GM19035 (cell line): ENCODE results near the gene PHTF2.
"Not testable (repeated sequence)": the region's sequence is repeated elsewhere in the genome, so short reads cannot be mapped to it uniquely, and the experiment has no call there.

Experiments used
- ATAC-seq: cut with Tn5 transposase; IDR thresholded peaks from one replicate; pipeline ENCODE4 v1.9.1; 2021; ENCODE audit not compliant: unreplicated experiment

Gene PHTF2

DNA sequence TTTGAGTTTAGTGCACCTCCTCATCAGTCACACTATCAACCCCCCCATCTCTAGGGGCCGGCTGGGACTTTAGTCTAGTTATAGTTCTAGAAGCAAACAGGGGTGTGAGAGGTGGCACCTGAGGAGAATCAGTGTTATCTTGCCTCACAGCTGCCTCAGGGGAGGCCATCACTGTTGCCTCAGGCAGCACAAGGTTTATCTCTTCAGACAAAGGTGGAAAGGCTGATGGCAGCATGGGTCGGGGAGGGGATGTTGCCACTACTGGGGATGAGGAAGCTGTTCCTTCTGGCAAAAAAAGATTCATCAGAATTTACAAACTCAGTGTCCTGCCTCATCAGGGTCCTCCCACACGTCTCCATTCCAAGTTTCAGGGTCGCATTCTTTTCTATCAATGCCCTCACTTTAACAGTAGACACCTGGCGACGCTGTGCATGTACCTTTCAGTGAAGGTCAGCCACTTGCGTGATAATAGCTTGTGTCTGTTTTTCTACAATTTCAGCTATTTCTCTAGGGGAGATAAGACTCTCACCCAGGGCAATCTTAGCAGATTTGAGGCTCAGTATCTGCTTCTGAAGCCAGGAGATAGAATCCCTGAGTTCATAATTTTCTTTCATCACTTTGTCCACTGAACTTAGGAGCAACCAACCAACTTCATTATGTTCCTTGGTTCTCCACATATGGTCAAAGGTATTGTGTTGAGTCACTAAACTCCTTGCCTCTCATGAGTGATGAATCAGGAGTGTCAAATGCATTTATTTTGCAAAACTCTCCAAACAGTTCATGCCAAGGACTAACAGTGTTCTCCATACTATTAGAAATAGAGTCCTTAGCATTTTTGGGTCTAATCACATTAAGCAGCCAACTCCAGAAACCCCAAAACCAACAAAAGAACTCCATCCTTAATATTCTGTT is 75.1 kb downstream of the PHTF2 start:
- not testable (repeated sequence) for ATAC-seq

DNA sequence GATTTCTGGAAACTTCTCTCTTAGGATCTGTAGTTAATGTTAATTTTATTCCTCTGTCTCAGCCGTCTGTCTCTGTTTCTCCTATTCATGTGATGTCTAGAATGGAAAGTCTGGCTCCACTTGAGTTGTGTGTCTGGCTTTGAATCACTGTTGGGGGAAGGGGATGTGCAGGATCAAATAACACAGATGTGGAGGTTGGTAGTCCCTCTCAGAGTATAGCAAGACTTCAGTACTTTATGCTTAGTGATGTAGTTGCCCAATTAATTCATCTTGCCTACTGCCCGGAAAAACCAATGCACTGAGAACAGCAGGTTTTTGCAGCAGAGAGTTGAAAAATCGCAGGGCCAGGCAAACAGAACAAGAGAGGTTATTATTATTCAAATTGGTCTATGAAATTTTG is 79.2 kb downstream of the PHTF2 start:
- ATAC-seq, result no peak

DNA sequence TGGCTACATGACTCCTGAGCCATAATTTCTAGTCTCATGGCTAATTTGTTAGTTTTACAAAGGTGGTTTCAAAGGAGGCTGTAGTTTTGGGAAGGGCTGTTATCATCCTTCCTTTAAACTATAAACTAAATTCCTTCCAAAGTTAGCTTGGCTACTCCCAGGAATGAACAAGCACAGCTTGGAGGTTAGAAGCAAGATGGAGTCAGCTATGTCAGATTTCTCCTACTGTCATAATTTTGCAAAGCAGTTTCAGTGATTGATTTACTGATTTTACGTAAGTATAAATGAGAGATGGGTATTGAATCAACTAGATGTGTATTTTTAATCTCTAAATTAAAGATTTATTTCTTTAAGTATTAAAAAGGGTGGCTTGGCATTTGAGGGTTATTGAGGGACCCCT is 79.9 kb downstream of the PHTF2 start:
- no peak for ATAC-seq

DNA sequence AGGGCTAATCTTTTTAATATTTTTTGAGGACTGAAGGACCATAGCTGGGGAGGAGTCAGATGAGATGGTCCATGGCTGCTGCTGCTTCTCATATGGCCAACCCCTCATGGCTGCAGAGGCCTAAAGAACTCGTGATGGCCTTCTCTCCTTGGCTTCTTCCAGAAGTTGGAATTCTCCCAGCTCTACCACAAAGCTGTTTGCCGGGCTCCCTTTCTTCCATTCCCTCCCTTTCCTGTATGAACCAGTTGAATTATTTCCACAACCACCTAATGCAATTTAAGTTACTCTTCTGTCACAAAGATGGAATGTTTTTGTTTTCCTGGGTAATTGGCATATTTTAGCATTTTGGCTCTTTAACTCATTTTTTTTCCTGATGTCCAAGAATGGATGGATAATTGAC is 80.7 kb downstream of the PHTF2 start:
- ATAC-seq, result no peak

DNA sequence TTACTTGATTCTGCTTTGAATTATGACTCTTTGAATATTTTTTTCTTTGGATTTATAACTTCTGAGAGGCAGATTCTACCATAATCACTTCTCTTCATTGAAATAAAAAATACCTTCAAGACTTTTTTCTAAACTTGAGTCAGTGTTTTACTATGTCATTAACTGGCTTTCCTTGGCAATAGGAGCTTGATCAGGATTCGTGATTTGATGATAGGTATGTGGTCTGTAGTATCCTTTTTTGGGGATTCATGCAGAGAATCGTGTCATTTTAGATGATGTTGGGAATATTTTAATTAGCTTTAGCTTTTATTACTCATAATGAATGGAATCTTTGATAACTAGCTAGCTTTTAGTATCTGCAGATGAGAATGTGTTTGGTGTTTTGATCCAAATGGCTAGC is 83.3 kb downstream of the PHTF2 start:
- no peak for ATAC-seq

DNA sequence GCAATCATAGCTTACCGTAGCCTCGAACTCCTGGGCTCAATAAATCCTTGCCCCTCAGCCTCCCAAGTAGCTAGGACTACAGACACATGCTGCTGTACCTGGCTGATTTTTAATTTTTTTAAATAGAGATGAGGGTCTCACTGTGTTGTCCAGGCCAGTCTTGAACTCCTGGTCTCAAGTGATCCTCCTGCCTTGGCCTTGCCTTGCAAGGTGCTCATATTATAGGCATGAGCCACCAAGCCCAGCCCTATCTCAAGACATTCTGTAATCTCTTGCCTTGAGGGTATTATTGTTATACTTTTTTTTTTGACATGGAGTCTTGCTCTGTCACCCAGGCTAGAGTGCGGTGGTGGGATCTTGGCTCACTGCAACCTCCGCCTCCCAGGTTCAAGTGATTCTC is 86.6 kb downstream of the PHTF2 start:
- ATAC-seq, result no peak

DNA sequence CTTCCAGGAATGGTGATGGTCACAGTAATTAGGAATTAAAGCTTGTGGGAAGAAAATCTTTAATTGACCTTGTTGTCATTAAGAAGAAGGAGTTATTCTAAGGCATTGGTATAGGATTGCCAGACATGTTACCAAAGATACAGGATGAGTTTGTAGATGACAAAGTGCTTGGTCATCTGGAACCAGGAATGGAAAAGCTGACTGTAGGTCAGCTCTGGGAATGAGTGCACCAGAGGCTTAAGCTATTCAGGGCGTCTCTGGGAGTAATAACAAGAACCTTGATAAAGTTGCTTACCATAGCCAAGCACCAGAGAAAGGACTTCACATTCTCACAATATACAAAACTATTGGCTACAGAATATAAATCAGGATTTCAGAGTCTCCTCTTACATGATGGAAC is 89.0 kb downstream of the PHTF2 start:
- ATAC-seq, result no peak

DNA sequence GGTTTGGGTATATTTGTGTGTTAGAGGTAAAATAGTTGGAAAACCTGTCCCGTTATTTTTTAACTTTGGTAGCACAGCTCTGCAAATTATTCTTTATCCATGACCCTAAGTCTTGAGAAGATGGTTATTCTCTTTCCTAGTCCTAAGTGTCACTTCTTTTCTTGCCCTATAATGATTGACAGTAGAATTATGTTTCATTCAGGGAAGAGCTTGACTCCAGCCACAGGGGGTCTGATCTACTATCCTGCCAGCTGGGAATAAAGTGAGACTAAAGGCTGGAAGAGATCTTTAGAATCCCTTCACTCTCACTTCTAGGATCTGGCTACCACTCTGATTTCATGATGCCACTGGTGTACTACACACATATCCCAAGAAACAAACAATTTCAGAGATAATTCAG is 90.4 kb downstream of the PHTF2 start:
- ATAC-seq, result no peak

DNA sequence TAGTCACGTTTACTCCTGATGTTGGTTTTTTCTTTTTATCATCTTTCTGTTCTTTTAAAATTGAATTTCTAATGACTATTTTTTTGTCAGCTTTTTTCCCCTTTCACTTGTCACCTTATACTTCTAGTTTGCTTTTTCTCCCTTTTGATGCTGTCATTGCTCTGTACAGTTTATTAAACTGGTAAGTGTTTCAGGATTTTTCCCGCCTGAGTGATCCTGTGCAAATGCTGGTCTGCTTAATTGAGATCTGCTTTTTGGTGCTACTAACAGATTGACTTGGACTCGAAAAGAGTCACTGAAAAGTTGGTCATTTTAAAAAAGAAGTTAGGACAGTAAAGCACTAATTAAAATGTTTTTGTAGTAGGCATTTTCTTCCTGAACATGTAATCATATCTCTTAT is 95.2 kb downstream of the PHTF2 start:
- ATAC-seq, result no peak

DNA sequence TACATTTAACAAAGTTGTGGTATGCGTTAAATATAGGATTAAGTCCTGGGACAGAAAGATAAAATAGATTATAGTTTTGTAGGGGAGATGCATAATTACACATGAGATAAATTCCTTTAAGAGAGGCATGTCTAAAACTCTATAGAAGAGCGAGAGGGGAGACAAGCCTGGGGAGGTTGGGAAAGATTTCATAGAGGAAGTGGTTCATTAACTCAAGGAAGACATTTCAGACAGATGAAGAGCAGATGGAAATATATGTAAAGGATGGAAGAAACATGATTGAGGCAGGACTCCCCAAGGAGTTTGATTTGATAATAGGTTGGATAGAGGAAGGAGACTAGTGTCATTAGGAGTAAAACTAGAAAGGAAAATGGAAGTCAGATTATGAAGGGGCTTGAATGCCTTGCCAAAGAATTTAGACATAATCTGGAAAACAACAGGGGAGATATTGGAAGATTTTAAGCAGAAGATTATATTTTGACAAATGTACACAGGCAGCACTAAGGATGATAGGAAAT is 96.1 kb downstream of the PHTF2 start:
- no peak for ATAC-seq

DNA sequence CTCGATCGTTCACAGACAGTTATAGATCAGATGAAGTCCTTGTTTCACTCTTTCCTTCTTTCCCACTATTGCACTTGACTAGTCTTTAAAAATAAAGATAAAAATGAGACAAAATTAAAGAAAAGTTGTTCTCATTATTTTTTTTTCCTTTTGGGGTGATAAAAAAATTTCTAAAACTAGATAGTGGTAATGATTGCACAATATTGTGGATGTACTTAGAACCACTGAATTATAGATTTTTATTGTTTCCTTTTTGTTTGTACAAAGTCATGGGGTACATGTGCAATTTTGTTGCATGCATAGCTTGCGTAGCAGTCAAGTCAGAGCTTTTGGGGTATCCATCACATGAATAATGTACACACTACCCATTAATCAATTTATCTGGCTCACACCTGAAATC is 97.3 kb downstream of the PHTF2 start:
- ATAC-seq, result no peak

DNA sequence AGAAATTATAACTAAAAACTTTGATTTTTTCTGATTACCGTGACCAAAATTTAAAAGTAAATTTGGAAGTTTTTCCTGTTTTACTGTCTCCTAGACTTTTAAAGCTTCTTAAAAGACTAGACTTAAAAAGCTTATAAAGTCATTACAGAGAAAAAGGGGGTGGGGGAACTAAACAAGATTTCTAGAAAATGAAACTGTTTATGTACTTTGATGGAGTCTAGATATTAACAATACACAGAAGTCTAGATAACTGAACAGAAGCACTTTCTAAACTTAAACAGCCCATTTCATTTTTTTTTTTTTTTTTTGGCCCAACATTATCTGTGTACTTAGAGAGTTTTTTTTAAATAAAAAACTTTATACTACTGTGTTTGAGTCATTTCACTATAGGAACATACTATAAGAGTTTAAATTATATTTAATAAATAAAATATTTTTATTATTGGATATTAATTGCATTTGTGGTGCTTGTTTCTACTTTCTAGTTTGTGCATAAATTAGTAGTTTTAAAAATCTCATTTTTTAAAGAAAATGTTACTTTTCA is 98.5 kb downstream of the PHTF2 start:
- ATAC-seq, result no peak

DNA sequence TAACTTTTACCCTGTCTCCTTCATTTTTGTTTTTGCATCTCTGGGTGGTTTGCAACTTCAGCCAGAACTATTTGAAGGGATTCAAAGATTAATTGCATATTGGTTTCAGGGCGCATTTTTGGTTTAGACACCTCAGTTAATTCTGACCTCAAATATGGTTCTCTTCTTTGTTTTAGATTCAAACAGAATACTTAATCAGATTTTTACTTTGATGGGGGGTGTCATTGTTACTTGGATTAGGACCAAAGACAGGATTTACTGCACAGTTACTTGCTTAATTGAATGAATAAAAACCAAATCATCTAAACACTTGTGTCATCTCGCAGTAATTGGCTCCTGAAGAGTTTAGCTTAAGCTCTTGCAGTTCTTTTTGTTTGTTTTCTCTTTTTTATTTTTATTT is 100.9 kb downstream of the PHTF2 start:
- ATAC-seq, result no peak

DNA sequence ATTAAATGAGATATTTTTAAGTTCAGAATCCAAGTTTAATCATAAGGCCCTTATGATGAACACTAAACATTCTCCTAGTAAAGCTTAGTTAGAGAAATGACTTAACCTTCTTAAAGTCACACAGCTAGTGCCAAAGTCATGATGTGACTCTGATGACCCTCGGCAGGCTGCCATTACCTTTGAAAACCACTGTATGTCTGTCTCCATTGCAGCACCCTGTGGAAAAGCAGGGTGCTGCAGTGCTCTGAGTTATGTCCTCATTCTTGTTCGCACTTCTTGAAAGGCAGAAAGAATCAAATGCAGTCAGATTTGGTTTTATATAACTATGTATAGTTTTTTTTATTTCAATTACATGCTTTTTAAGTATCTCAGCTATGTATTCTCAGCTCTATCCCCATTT is 105.0 kb downstream of the PHTF2 start:
- no peak for ATAC-seq

DNA sequence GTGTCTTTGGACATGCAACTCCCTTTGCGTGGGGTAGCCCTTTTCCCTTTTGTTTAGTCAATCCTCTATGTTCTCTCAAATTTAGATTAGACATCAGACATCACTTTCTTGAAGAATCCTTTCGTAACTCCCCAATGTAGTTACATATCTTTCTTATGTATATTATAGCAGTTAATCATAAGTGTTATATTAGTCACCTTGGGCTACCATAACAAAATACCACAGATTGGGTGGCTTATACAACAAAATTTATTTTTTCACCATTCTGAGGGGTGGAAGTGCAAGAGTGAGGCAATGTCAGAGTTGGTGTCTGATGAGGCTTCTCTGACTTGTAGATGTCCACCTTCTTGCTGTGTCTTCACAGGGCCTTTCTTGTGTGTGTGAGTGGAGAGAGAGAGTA is 105.7 kb downstream of the PHTF2 start:
- no peak for ATAC-seq

DNA sequence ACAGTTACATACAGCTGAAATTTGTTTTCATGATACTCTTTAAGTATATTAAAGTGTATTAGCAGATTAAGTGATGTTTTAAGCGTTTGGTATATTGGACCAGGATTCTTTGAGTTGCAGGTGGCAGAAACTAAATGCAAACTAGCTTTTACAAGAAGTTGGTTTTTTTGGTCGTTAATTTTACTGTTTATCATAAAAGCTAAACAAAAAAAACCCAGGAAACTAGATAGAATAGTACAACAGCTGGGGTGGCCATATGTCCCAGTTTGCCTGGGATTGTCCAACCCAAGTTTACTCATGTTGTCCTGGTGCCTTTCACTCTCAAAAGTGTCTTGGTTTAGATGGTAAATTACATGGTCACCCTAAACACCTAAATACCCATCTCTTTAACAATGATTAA is 108.7 kb downstream of the PHTF2 start:
- no peak for ATAC-seq

DNA sequence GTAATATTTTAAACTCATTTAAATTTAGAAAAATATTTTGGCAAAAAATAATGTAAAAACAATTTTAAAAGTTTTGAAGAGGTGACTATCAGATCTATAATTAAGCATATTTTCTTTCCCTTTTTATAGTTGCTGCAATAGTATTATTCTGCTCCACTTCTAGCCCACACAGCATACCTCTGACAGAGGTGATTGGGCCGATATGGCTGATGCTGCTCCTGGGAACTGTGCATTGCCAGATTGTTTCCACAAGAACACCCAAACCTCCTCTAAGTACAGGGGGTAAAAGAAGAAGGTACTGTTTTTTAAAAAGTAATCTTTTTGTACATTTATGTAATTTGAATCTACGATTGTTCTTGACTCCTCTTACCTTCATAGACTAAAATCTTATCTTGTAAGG is 110.1 kb downstream of the PHTF2 start:
- no peak for ATAC-seq

DNA sequence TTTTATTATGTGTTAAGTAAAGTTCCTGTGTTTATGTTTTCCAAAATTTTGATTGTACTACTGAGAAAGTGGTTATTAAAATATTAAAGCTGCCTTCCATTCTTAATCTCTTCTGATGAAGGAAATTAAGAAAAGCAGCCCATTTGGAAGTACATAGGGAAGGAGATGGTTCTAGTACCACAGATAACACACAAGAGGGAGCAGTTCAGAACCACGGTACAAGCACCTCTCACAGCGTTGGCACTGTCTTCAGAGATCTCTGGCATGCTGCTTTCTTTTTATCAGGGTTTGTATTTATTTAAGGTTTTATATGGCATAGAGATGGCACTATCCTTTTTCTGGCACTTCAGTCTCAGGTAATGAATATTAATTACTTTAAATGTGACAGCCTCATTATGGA is 111.6 kb downstream of the PHTF2 start:
- ATAC-seq, result no peak

DNA sequence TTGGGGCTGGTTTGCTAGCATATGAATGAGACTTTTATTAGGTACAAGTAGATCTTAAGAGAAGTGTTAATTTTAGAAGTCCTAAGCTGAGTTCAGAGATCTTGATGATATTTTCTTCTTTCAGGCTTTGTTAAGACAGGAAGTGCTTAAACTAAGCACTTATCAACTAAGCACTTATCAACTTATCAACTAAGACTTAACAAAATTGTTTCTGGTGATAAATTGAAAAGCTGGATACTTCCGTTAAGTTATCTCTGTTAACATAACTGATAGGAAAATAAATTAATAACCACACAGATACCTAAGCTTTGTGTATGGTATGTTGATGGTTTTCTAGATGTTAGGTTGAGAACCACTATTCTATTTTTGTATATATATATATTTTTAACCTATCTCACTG is 113.7 kb downstream of the PHTF2 start:
- no peak for ATAC-seq

DNA sequence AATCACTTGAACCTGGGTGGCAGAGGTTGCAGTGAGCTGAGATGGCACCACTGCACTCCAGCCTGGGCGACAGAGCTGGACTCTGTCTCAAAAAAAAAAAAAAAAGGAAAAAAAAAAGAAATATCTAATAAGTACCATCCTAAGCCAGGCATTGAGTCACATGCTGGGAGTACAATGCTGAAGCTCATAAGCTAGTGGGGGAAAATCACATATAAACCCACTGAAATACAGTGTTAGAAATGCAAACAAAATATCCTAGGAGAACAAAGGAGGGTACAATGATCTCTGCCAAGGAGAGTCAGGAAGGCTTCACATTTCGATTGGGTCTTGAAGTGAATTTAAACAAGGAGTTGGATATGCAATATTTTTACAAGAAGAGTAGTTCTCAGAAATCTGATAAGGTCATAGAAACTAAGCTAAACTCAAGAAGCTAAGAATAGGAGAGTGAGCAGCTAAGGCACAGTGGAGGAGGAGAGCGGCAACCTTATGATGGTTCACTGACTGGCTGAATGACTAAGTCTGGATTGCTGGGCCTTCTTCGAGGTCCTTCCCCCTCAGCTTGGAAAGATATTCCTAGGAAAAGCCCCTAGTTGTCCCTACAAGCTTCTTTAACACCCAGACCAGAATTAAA is 115.5 kb downstream of the PHTF2 start:
- ATAC-seq, result no peak

DNA sequence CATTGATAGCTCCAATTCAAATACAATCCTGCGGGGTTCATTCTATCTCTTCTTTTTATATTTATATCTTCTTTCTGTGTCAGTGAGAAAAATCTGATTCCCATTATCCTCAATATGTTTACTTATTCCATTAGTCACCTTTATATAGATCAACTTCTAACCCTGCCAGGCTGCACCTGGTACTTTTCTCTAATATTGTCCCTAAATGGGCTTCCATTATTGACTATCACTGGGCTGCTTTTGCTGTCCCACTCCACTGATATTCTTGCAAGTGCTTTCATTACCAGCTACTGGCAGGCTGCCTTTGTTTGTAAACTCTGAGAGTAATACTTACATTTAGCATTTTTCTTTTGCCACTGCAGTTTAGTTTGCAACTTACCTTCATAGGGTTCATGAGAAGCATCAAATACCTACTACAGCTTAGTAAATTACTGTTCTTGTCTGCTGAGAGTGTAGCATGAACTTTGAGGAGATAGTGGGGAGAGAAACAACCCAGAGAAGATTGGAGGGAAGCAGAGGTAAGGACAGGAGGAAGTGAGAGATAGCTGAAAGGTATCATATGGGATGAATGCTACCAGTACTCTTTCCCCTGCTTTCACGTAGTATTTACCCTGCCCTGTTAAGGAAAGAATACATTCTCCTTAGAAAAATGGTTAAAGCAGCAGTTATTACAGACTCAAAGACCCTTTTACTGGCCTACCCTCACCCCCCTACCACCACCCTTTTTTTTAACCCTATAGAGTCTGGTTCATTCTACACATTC is 119.1 kb downstream of the PHTF2 start:
- ATAC-seq, result no peak
